Stimulated activated CD4-positive, alpha-beta T cell treated with anti-CD3 and anti-CD28 coated beads, Interleukin-4, amount 100 ng/mL, for 4 hours (primary cell): ENCODE measurements around the gene LPAR2.
"Not testable (repeated sequence)": the region's sequence is repeated elsewhere in the genome, so short reads cannot be mapped to it uniquely, and the experiment has no call there.

Experiments
- DNase-seq, 2 experiments: peaks; one replicate each; pipeline ENCODE4 v3.0.0-alpha.2; 2020

The LPAR2 gene

GRCh38 chr19:19627621-19628500 is at the start of gene LPAR2:
Gene LPAR2 (minus strand): TSS chr19:19628220. CDS start chr19:19627275, 945 bp downstream.
- peak; percentile 72 to 75 for DNase-seq

- DNase-seq, result no peak
Observed at GRCh38 chr19:19677579-19677978, 49.6 kb upstream of the LPAR2 start.

DNA sequence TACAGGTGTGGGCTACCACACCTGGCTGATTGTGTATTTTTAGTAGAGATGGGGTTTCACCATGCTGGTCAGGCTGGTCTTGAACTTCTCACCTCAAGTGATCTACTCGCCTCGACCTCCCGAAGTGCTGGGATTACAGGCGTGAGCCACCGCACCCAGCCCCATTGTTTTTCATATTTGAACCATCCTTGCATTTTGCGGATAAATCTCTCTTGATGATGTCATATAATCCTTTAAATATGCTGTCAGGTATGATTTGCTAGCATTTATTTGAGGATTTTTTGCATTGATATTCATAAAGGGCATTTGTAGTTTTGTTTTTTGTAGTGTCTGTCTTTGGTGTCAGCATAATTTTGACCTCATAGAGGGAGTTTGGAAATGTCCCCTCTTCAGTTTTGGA is 46.3 kb upstream of the LPAR2 start:
- DNase-seq, result no peak

DNA sequence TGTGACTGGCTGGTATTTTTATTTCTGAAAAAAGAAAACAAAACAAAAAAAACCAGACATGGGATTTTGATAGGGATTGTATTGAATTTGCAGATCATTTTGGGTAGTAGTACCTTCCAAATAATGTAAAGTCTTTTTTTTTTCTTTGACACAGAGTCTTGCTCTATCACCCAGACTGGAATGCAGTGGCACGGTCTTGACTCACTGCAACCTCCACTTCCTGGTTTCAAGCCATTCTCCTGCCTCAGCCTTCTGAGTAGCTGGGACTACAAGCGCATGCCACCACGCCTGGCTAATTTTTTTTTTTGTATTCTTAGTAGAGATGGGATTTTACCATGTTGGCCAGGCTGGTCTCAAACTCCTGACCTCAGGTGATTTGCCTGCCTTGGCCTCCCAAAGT is 44.8 kb upstream of the LPAR2 start:
- DNase-seq, result no peak

DNA sequence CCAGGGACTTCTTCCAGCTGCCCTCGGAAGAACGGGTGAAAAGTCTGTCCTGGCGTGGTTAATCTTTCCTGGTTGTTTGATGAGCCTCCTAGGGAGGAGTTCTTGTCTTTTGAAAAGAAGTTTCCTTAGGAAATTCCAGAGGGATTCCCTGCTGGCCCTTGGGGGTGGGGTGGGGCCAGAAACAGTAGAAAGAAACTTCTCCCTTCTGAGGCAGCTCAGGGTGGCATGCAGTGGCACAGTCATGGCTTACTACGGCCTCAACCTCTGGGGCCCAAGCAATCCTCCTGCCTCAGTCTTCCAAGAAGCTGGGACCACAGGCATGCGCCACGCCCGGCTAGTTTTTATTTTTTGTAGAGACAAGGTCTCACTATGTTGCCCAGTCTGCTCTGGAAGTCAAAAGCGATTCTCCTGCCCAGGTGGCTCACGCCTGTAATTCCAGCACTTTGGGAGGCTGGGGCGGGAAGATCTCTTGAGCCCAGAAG is 42.1 kb upstream of the LPAR2 start:
- no peak for DNase-seq

DNA sequence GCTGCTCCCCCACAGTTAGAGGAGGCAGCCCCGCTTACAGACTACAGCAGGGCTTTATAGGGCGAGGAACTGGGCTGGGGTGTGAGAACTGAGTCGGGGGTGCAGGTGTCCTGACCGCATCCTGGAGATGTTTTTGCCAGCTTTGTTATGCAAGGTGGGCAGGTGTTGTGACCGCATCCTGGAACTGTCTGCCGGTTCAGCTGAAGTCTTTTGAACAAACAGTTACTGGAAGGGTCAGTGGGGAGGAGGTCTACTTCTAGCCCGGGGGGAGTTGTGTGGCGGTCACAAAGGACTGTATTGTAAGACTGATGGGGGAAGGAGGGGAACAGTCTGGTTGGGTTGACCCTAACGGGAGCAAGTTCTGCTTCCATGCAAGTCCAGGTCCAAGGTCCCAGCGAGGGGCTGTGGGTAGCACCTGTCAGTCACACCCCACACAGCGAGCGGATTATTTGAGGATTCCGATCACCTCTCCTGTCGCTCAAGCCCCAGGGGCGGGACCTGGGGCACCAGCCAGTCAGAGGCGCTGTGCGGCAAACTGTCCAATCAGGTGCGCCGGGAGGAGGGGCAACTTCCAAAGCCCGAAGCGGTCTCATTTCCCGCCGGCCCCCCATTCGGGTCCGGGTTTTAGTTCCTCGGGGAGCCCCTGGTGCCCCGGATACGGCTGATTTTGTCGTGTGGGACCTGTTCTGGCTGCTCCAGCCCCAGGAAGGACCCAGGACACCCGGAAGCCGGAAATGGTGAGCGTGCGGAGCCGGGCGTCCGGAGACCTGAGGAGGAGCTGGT is 40.4 kb upstream of the LPAR2 start, which contains the start of gene ZNF101:
Gene ZNF101 (plus strand): TSS at position 610 of the 783 bp plus-strand sequence. CDS start 125 bp downstream, at position 735.
- DNase-seq, result peak; percentile 91

GRCh38 chr19:19665420-19665948 is 37.5 kb upstream of the LPAR2 start:
- not testable (repeated sequence) for DNase-seq

DNA sequence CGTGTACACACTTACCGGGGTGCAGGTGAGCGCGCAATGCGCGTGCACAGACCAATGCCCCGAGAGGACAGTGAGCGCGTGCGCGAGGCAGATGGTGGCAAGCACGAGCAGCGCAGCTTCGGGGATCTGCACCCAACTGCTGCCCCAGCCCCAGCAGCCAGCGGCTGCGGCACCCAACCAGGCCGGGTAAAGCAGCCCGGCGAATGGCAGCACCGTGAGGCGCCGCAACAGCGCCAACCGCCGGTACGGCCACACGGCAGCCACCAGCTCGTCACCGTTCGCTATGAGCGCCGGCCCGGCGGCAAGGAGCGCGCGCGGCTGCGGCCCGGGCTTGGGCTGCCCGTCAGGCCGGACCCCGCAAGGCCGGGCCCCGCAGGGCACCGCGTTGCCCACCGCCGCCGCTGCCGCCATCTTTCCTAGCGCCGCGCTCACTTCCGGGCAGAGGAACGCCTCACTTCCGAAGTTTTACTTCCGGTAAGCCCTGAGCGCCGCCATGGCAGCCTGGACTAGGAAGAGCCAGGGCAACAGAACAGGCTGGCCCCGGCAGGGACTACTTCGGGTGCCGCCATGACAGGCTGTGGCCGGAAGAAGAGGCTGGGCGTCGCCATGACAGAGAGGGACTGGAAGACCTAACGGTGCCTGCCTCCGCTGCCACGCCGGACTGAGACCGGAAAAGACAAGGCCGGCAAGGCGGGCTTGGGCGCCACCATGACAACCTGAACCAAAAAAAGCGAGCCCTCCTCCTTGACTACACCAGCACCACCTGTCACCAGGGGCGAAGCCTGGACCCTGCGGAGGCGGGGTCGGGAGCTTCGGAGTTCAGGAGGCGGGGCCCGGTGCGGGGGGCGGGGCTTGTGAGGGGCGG is 35.5 kb upstream of the LPAR2 start, which contains the start of gene ATP13A1:
Gene ATP13A1 (minus strand): TSS at position 421 of the 865 bp plus-strand sequence. CDS start 10 bp downstream, at position 411.
- DNase-seq, result peak; percentile 89 to 96

DNA sequence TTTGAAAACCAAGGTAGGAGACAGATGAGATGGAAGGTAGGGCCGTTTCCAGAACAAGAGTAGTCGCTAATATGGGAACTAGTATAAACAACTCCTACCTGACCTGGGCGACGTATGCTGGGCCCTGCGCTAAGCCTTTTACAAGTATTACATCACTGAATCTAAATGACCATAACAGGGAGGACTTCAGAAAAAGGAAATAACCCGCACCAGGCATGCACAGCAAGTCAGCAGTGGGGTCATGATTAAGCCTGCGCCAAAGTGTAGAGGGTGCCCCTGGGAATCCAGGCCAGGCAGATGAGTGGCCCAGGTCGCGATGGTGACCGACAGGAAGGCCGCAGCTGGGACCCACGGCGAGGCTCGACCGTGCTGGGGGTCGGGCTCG is 34.8 kb upstream of the LPAR2 start:
- no peak for DNase-seq

GRCh38 chr19:19662344-19662743 is 34.3 kb upstream of the LPAR2 start:
- no peak for DNase-seq

DNA sequence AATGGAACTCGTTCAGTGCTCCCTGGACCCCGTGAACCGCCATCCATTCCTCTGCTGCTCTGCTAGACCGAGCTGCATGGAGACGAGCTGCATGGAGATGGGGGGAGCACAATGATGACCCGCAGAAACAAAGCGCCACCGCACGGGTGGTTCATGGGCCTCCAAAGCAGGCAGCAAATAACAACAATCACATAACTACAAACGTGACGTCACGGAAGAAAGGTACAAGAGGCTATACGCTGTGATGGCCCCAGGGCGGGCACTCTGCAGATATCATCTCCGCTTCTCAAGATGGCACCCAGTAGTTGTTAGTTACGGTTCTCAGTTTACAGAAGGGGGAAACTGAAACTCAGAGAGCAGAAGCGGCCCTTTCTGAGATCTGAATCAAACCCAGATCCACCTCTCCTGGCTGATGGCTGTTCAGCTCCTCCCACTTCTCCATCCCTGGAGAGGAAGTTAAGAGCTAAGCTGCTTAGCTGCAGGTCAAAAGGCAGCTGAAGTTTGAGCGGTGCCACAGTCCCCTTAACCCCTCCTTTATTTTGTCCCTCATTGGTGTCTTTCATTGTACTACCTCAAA is 33.7 kb upstream of the LPAR2 start:
- DNase-seq, result no peak

- DNase-seq, result no peak
Observed at GRCh38 chr19:19661141-19661674, 33.2 kb upstream of the LPAR2 start.

DNA sequence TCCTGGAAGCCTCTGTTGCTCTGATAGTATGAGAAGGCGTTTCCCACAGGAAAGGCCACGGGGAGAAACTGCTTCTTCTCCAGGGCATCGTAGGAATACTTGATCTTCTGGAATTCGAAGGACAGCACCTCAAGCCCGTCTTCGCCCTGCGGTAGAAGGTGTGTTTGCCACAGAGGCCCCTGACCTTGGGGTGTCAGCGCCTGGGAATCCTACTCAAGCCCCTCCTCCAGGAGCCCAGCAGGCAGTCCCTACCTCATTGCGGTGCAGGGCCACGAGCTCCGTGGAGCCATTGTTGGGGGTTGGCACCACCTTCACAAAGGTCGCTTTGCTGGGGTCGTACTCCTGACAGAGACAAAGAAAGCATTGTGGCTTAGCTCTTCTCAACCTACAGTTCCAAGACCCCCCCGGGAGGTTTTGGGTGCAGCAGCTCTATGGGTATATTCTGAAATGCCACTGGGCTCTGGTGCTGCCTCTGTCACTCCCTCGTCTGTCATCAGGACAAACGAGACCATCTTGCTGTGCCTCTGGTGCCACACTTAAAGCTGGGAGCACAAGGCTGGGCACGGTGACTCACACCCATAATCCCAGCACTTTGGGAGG is 31.7 kb upstream of the LPAR2 start:
- DNase-seq, result no peak

DNA sequence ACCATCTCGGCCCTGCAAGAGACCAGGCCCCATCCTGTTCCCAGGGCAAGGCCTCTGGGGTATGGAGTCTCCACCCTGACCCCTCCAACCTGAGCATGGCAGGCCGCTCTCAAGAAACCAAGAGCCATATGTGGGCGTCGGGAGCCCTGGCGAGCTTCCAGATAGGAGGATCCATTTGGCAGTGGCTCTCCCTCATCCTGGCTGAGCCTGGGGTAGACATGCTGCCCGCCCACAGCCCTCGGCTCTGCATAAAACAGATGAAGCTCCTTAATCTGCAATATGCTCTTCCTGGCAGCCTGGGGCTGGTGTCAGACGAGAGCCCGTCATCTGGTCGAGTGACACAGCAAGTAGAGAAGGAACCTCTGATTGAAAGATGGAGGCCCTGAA is 29.4 kb upstream of the LPAR2 start:
- no peak for DNase-seq

GRCh38 chr19:19656451-19657396 is 28.7 kb upstream of the LPAR2 start:
- DNase-seq, result no peak

- DNase-seq, result no peak
Observed at GRCh38 chr19:19655641-19656343, 27.8 kb upstream of the LPAR2 start.

DNA sequence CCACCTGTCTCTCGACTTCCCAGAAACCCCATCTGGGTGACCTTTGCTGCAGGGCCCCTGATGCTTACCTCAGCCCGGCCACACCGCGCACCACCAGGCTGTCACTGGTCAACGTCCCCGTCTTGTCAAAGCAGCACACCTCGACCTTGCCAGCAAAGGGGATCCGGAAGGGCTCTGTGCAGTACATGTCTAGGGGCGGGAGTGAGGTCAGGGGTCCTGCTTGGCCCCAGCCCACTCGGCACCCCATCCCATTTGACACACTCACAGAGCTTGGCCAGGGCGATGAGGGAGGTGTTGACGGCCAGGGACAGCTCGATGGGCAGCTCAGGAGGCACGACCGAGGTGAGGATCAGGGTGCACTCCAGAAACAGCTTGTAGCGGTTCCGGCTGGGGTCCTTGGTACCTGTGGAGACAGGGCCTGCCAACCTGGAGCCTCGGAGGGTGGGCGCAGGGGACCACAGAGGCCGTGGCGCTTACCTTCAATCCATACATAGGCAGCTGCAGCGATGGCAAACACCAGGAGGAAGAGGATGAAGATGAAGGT is 27.1 kb upstream of the LPAR2 start:
- DNase-seq, result no peak

- no peak for DNase-seq
Observed at GRCh38 chr19:19654441-19654840, 26.4 kb upstream of the LPAR2 start.

DNA sequence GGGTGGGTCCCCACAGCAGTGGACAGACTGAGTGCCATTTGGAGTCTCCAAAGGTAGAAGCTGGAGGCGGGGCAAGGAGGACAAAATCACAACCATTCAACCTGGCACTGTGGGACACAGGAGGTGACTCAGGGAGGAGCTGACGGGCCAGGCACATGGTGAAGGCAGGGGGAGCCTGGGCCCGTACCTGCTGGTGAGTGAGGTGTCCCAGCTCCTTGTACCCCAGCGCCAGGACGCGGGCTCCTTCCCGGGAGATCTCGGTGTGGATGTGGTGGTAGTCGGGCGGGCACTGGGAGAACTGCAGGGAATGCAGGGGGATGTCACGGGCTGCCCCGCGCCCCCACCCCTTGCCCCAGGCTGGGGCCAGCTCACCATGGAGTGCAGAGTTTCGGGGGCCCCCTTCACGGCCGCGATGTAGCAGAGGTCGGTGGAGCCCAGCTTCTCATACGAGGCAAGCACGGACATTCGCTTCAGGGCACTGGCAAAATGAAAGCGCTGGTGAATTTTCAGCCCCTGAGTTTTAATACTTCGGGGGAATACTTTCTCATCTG is 25.7 kb upstream of the LPAR2 start:
- no peak for DNase-seq
